Hepatocyte (in vitro differentiated cells): ENCODE data around the gene EPHA6. TPM values are rescaled to one million over a fixed set of nuclear protein-coding genes. Genes with fewer than 3 reads are reported as not detected.

Experiments
- DNase-seq: peaks from one replicate; pipeline ENCODE4 v3.0.0-alpha.2; 2016; ENCODE audit warnings: low spot score
- H2AFZ ChIP-seq: fragments of 200-600 bp; sonication (generic); 2 replicates; pipeline ENCODE4 v1.6.0; 2016; ENCODE audit warnings: antibody characterized with exemption, mild to moderate bottlenecking
- H3K27ac ChIP-seq: fragments of 200-600 bp; sonication (generic); 2 replicates; pipeline ENCODE4 v1.5.1; 2016; ENCODE audit warnings: mild to moderate bottlenecking
- H3K27me3 ChIP-seq: fragments of 200-600 bp; sonication (generic); 2 replicates; pipeline ENCODE4 v1.6.1; 2016
- H3K36me3 ChIP-seq: fragments of 200-600 bp; sonication (generic); replicated peaks from 2 replicates; pipeline ENCODE4 v1.5.1; 2016; ENCODE audit warnings: low read depth; ENCODE audit not compliant: insufficient read depth
- H3K4me1 ChIP-seq: fragments of 200-600 bp; sonication (generic); 2 replicates; pipeline ENCODE4 v1.5.1; 2016; ENCODE audit warnings: mild to moderate bottlenecking, moderate library complexity; ENCODE audit not compliant: insufficient read depth
- H3K4me2 ChIP-seq: fragments of 200-600 bp; sonication (generic); 2 replicates; pipeline ENCODE4 v1.6.0; 2016
- H3K4me3 ChIP-seq: fragments of 200-600 bp; sonication (generic); 2 replicates; pipeline ENCODE4 v1.5.1; 2016; ENCODE audit warnings: mild to moderate bottlenecking
- H3K79me2 ChIP-seq: fragments of 200-600 bp; sonication (generic); 2 replicates; pipeline ENCODE4 v1.6.0; 2017; ENCODE audit warnings: mild to moderate bottlenecking
- H3K9me2 ChIP-seq: fragments of 200-600 bp; sonication (generic); replicated peaks from 2 replicates; pipeline ENCODE4 v1.6.0; 2017; ENCODE audit warnings: mild to moderate bottlenecking; ENCODE audit not compliant: insufficient read depth
- H3K9me3 ChIP-seq: fragments of 200-600 bp; sonication (generic); 2 replicates; pipeline ENCODE4 v1.5.1; 2016; ENCODE audit warnings: low read depth, mild to moderate bottlenecking
- H4K20me1 ChIP-seq: fragments of 200-600 bp; sonication (generic); 2 replicates; pipeline ENCODE4 v1.6.0; 2016; ENCODE audit warnings: mild to moderate bottlenecking; ENCODE audit not compliant: insufficient read depth, poor library complexity, severe bottlenecking
- EZH2 ChIP-seq: fragments of 200-600 bp; sonication (generic); IDR thresholded peaks from 2 replicates; pipeline ENCODE4 v1.6.1; 2016; ENCODE audit warnings: antibody characterized with exemption, mild to moderate bottlenecking, borderline replicate concordance
- EZH2phosphoT487 ChIP-seq: fragments of 200-600 bp; sonication (generic); IDR thresholded peaks from one replicate; pipeline ENCODE4 v1.6.1; 2018; ENCODE audit warnings: antibody characterized with exemption, mild to moderate bottlenecking, low read depth, moderate library complexity; ENCODE audit not compliant: unreplicated experiment, severe bottlenecking
- WGBS: methylation state at CpG from one replicate; pipeline ENCODE4 v1.1.6; 2016; ENCODE audit warnings: low lambda C conversion rate; ENCODE audit errors: missing lambda C conversion rate; 5-methylcytosine and 5-hydroxymethylcytosine counted together
- polyA plus RNA-seq: library from polyadenylated mRNA; unstranded; fragments of >200 nt; fragmentation: Nextera tagmentation; extraction: Ambion mirVana; gene quantifications from 2 replicates; pipeline ENCODE4 v1.2.1, GENCODE V29; 2016
- total RNA-seq: library from RNA; depleted of rRNA; stranded (reverse); fragments of >200 nt; gene quantifications from 2 replicates; pipeline ENCODE4 v1.2.3, GENCODE V29; 2014
- TF ChIP-seq, protein P1 (sequence below): fragments of 200-600 bp; sonication (generic); IDR thresholded peaks from 2 replicates; pipeline ENCODE4 v1.5.1; 2016; ENCODE audit warnings: antibody characterized with exemption, mild to moderate bottlenecking; ENCODE audit not compliant: poor library complexity

Gene EPHA6
- total and polyA plus RNA-seq, 2 experiments from 2014 or later: 3.4 to 16.7 TPM

DNA sequence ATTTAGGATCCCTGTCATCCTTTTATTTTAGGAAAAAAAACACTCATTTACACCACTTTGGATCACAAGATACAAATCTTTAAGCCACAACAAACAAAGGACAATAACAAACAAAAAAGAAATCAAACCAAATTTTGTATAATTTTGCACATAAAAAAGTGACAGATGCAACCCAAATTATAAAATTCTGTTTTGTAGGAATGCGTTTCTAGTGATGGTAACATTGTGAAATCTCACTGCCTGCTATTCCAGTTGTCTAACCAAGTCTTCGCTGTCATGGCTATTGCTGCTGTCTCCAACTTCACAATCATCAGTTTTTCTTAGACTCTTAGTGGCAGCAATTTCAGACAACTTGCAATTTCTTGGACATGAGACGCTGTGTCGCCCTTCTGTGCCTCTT, 891.8 kb downstream of the EPHA6 start:
- Histone ChIP-seq H3K4me2 (no peak overlapping the region), H3K27ac (no peak overlapping the region), H3K9me2 (no peaks in the 10 kb centered on the region), H3K4me1 (no peaks in the 10 kb centered on the region), H3K79me2 (no peaks in the 10 kb centered on the region), H3K27me3 (no peaks in the 10 kb centered on the region), H3K9me3 (no peaks in the 10 kb centered on the region), H3K36me3 (no peaks in the 10 kb centered on the region), H3K4me3 (no peak overlapping the region), H4K20me1 (no peaks in the 10 kb centered on the region), H2AFZ (no peak overlapping the region)
- WGBS: 95% methylated on average over 4 of the region's 4 CpGs
- DNase-seq: no peak
- no peak for TF ChIP-seq EZH2
- TF ChIP-seq EZH2phosphoT487: no peak
- TF ChIP-seq, protein P1, sequence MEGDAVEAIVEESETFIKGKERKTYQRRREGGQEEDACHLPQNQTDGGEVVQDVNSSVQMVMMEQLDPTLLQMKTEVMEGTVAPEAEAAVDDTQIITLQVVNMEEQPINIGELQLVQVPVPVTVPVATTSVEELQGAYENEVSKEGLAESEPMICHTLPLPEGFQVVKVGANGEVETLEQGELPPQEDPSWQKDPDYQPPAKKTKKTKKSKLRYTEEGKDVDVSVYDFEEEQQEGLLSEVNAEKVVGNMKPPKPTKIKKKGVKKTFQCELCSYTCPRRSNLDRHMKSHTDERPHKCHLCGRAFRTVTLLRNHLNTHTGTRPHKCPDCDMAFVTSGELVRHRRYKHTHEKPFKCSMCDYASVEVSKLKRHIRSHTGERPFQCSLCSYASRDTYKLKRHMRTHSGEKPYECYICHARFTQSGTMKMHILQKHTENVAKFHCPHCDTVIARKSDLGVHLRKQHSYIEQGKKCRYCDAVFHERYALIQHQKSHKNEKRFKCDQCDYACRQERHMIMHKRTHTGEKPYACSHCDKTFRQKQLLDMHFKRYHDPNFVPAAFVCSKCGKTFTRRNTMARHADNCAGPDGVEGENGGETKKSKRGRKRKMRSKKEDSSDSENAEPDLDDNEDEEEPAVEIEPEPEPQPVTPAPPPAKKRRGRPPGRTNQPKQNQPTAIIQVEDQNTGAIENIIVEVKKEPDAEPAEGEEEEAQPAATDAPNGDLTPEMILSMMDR: no peak

DNA sequence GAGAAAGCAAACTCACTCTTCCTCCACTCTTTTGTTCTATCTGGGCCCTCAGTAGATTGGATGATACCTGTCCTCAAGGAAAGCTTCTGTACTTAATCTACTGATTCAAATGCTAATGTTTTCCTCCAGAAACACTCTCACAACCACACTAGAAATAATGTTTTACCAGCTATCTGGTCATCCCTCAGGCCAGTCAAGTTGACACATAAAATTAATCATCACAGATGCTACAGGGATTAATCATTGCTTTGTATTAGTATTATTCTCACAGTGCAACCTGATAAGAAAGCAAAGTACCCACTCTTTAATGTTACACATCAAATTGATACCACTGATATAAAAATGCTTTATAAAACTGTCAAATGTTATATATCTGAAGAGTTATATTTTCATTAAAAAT, 897.3 kb downstream of the EPHA6 start:
- Histone ChIP-seq H3K9me2 (no peaks in the 10 kb centered on the region), H3K4me3 (no peak overlapping the region), H3K79me2 (no peaks in the 10 kb centered on the region), H4K20me1 (no peaks in the 10 kb centered on the region), H3K36me3 (no peaks in the 10 kb centered on the region), H3K27me3 (no peaks in the 10 kb centered on the region), H3K27ac (no peak overlapping the region), H3K4me2 (no peak overlapping the region), H3K4me1 (no peaks in the 10 kb centered on the region), H3K9me3 (no peaks in the 10 kb centered on the region), H2AFZ (no peak overlapping the region)
- TF ChIP-seq EZH2phosphoT487: no peak
- TF ChIP-seq, protein P1: no peak
- no peak for TF ChIP-seq EZH2
- no peak for DNase-seq

DNA sequence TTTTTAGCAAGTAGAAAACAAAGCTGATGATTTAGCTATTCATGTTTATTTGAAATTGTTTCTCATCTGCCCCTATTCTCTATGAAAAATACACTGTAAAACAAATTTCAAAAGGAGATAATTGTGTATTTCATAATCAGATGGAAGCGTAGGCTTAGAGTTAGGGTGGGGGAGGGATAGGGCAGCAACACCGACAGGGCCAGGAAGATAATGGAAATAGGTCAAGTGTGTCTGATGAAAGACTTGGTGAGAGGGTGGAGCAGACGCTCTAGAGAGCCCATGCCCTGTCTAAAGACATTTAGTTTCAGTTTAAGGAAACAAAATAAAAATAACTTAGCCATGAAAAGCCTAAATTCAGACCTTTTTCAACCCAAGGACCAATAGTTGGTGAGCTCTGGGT, 898.5 kb downstream of the EPHA6 start:
- Histone ChIP-seq H3K27ac (no peak overlapping the region), H3K27me3 (no peaks in the 10 kb centered on the region), H4K20me1 (no peaks in the 10 kb centered on the region), H3K9me3 (no peaks in the 10 kb centered on the region), H3K4me1 (no peaks in the 10 kb centered on the region), H3K79me2 (no peaks in the 10 kb centered on the region), H3K9me2 (no peaks in the 10 kb centered on the region), H3K36me3 (no peaks in the 10 kb centered on the region), H3K4me3 (no peak overlapping the region), H2AFZ (no peak overlapping the region), H3K4me2 (no peak overlapping the region)
- no peak for DNase-seq
- WGBS: 60% methylated on average over 3 of the region's 3 CpGs
- TF ChIP-seq EZH2 (no peak), EZH2phosphoT487 (no peak)
- TF ChIP-seq, protein P1: no peak

DNA sequence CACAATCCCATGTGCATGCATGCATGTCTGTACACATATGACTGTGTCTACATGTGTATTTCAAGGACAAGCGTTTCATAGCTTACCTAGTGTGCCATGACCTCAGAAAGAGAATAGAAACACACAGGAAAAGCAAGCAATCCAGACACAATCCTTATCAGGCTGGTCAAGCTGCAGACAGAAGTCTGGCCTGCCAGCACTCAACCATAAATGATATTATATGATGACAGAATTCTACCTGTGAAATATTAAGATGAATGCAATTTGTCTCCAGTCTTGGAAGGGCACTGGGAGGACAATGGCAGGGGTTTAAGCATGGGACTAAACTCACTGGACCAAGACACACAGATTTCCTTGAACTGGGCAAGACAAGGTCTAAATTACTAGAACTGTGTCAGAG, 899.2 kb downstream of the EPHA6 start:
- H2AFZ ChIP-seq: no peak overlapping the region
- no peaks in the 10 kb centered on the region for H3K27me3 ChIP-seq
- H3K9me2 ChIP-seq: no peaks in the 10 kb centered on the region
- no peak for TF ChIP-seq EZH2
- TF ChIP-seq EZH2phosphoT487: no peak
- no peaks in the 10 kb centered on the region for H3K36me3 ChIP-seq
- H3K4me1 ChIP-seq: no peaks in the 10 kb centered on the region
- no peak overlapping the region for H3K27ac ChIP-seq
- no peak for DNase-seq
- no peak overlapping the region for H3K4me2 ChIP-seq
- 95% methylated on average over 1 of the region's 1 CpG for WGBS
- H3K9me3 ChIP-seq: no peaks in the 10 kb centered on the region
- H4K20me1 ChIP-seq: no peaks in the 10 kb centered on the region
- no peaks in the 10 kb centered on the region for H3K79me2 ChIP-seq
- H3K4me3 ChIP-seq: no peak overlapping the region
